CD4-positive, alpha-beta memory T cell (primary cell): ENCODE results near the gene ABCC9. TPM values are rescaled to one million over a fixed set of nuclear protein-coding genes. Genes with fewer than 3 reads are reported as not detected.
A peak's percentile ranks its signal among the peaks of the same experiment; 100 is the strongest.

Experiments used
- CTCF ChIA-PET: fragments of 350-600 bp; sonication (Branson Sonifier 250); formaldehyde crosslinking; loops from one replicate; lab custom pipeline; 2021; ENCODE audit warnings: inconsistent platforms; ENCODE audit not compliant: partially characterized antibody; lab: Charles Lee
- POLR2A ChIA-PET: fragments of 350-600 bp; sonication (Branson Sonifier 250); formaldehyde crosslinking; loops from one replicate; lab custom pipeline; 2021; ENCODE audit not compliant: partially characterized antibody; lab: Charles Lee
- DNase-seq, 5 donors: peaks; one replicate each; pipeline versions ENCODE4 v3.0.0 to v3.0.0-alpha.2; 2020 to 2022; ENCODE audit warnings: mixed read lengths in 1 of 5
- H3K27ac ChIP-seq: one replicate; pipeline ENCODE4 v1.7.0; 2013; ENCODE audit warnings: low read depth, low read length
- H3K27me3 ChIP-seq: 2 replicates; pipeline ENCODE4 v1.7.0; 2013; ENCODE audit warnings: mild to moderate bottlenecking, low read length, moderate library complexity; ENCODE audit not compliant: insufficient read depth
- H3K36me3 ChIP-seq: 2 replicates; pipeline ENCODE4 v1.7.0; 2013; ENCODE audit warnings: mild to moderate bottlenecking, low read length, moderate library complexity; ENCODE audit not compliant: insufficient read depth
- H3K4me1 ChIP-seq: 2 replicates; pipeline ENCODE4 v1.7.0; 2013; ENCODE audit warnings: mild to moderate bottlenecking, low read length, moderate library complexity; ENCODE audit not compliant: insufficient read depth
- H3K4me3 ChIP-seq, 2 donors: one replicate each; pipeline ENCODE4 v1.7.0; 2013; ENCODE audit warnings: low read length in 2 of 2, mild to moderate bottlenecking in 1 of 2
- H3K9me3 ChIP-seq, 2 donors: one replicate each; pipeline ENCODE4 v1.7.0; 2013; ENCODE audit warnings: low read length in 2 of 2, control low read depth in 1 of 2; ENCODE audit not compliant: control insufficient read depth in 1 of 2
- H3K27ac Mint-ChIP-seq, 7 donors: one replicate each; pipeline ENCODE4 v1.8.0; 2020 to 2021; ENCODE audit warnings: mixed read lengths in 7 of 7, mild to moderate bottlenecking in 6 of 7, inconsistent platforms in 3 of 7, moderate library complexity in 3 of 7
- H3K27me3 Mint-ChIP-seq, 2 donors: one replicate each; pipeline ENCODE4 v1.8.0; 2020 to 2021; ENCODE audit warnings: mixed read lengths in 2 of 2
- H3K36me3 Mint-ChIP-seq, 2 donors: one replicate each; pipeline ENCODE4 v1.8.0; 2020 to 2021; ENCODE audit warnings: mixed read lengths in 2 of 2, inconsistent platforms in 1 of 2, mild to moderate bottlenecking in 1 of 2
- H3K4me1 Mint-ChIP-seq, 4 donors: one replicate each; pipeline ENCODE4 v1.8.0; 2020 to 2021; ENCODE audit warnings: mixed read lengths in 4 of 4, mild to moderate bottlenecking in 1 of 4
- H3K4me3 Mint-ChIP-seq, 8 donors: one replicate each; pipeline ENCODE4 v1.8.0; 2020 to 2021; ENCODE audit warnings: mixed read lengths in 8 of 8, mild to moderate bottlenecking in 7 of 8, moderate library complexity in 6 of 8, inconsistent platforms in 3 of 8
- H3K9me3 Mint-ChIP-seq, 8 donors: one replicate each; pipeline ENCODE4 v1.8.0; 2020 to 2021; ENCODE audit warnings: mixed read lengths in 8 of 8, mild to moderate bottlenecking in 5 of 8, inconsistent platforms in 3 of 8, moderate library complexity in 1 of 8
- intact Hi-C: fragments of 100-400 bp; cut with micrococcal nuclease; formaldehyde crosslinking; loops from one replicate; pipeline ENCODE4 v1.15.1; 2023
- polyA plus RNA-seq, 2 donors: library from polyadenylated mRNA; unstranded; fragments of 300-500 nt; fragmentation: Illumina TruSeq; gene quantifications; one replicate each; pipeline ENCODE4 v1.2.3, GENCODE V29; 2021
- total RNA-seq, 2 experiments: library from RNA; stranded (reverse); gene quantifications; one replicate each; pipeline ENCODE4 v1.2.3, GENCODE V29; 2021

Gene ABCC9
- total and polyA plus RNA-seq, 4 experiments from 2014 or later = not detected

- Histone ChIP-seq H3K27me3 (no peaks in the 10 kb centered on the region), H3K27ac (no peak overlapping the region), H3K4me1 (no peaks in the 10 kb centered on the region), H3K36me3 (no peaks in the 10 kb centered on the region), H3K9me3 (no peaks in the 10 kb centered on the region), H3K4me3 (no peak overlapping the region)
- H3K4me3 Mint-ChIP-seq = no peak overlapping the region
- no peak for DNase-seq
- CTCF ChIA-PET = interaction anchor here (0.7 kb wide), 1 partner anchor 264 kb away, joined by 4 read pairs; no protein-coding TSS in a partner anchor
- H3K9me3 Mint-ChIP-seq = peaks cover 0 to 18% (median 7%) of the 10 kb centered on the region in 8 donors
- no peak overlapping the region for H3K27ac Mint-ChIP-seq
- H3K36me3 Mint-ChIP-seq = no peaks in the 10 kb centered on the region
- no peaks in the 10 kb centered on the region for H3K4me1 Mint-ChIP-seq
- H3K27me3 Mint-ChIP-seq = peaks cover 3 to 10% of the 10 kb centered on the region in 2 donors
- POLR2A ChIA-PET = no interaction called here
- intact Hi-C loops = no loop called here
Observed at GRCh38 chr12:21962236-21962635, 21.0 kb upstream of the ABCC9 start.

GRCh38 chr12:21950649-21951048 lies 9.4 kb upstream of the ABCC9 start:
- Mint-ChIP-seq H3K36me3 (no peaks in the 10 kb centered on the region), H3K4me3 (peak overlapping the region in 1 of 8 donors; percentile 16), H3K4me1 (no peaks in the 10 kb centered on the region), H3K27ac (no peak overlapping the region), H3K27me3 (peaks cover 2 to 3% of the 10 kb centered on the region in 2 donors), H3K9me3 (peaks cover 7 to 48% (median 35%) of the 10 kb centered on the region in 8 donors)
- peaks cover 0 to 4% of the 10 kb centered on the region in 2 donors for H3K9me3 ChIP-seq
- CTCF ChIA-PET = no interaction called here
- no peaks in the 10 kb centered on the region for H3K36me3 ChIP-seq
- intact Hi-C loops = no loop called here
- H3K4me1 ChIP-seq = no peaks in the 10 kb centered on the region
- no peaks in the 10 kb centered on the region for H3K27me3 ChIP-seq
- POLR2A ChIA-PET = no interaction called here
- H3K27ac ChIP-seq = no peak overlapping the region
- H3K4me3 ChIP-seq = no peak overlapping the region
- DNase-seq = no peak

GRCh38 chr12:21949036-21949435 lies 7.8 kb upstream of the ABCC9 start:
- Histone ChIP-seq H3K9me3 (peaks cover 0 to 4% of the 10 kb centered on the region in 2 donors), H3K4me3 (no peak overlapping the region), H3K36me3 (no peaks in the 10 kb centered on the region), H3K27ac (no peak overlapping the region), H3K27me3 (no peaks in the 10 kb centered on the region), H3K4me1 (no peaks in the 10 kb centered on the region)
- Mint-ChIP-seq H3K4me3 (no peak overlapping the region), H3K27ac (no peak overlapping the region), H3K4me1 (no peaks in the 10 kb centered on the region), H3K27me3 (peaks cover 0 to 8% of the 10 kb centered on the region in 2 donors), H3K9me3 (peaks cover 10 to 60% (median 46%) of the 10 kb centered on the region in 8 donors), H3K36me3 (no peaks in the 10 kb centered on the region)
- POLR2A ChIA-PET = no interaction called here
- DNase-seq = no peak
- CTCF ChIA-PET = no interaction called here
- intact Hi-C loops = no loop called here

GRCh38 chr12:21946983-21947382 lies 5.8 kb upstream of the ABCC9 start:
- H3K4me3 ChIP-seq = no peak overlapping the region
- H3K27ac Mint-ChIP-seq = no peak overlapping the region
- H3K27me3 Mint-ChIP-seq = peaks cover 3 to 16% of the 10 kb centered on the region in 2 donors
- intact Hi-C loops = no loop called here
- H3K9me3 Mint-ChIP-seq = peaks cover 10 to 69% (median 47%) of the 10 kb centered on the region in 8 donors
- DNase-seq = no peak
- peaks cover 5% of the 10 kb centered on the region for H3K27me3 ChIP-seq
- no peaks in the 10 kb centered on the region for H3K4me1 ChIP-seq
- POLR2A ChIA-PET = no interaction called here
- H3K4me1 Mint-ChIP-seq = peaks cover 0 to 4% (median under 1%) of the 10 kb centered on the region in 4 donors
- H3K9me3 ChIP-seq = peaks cover 0 to 4% of the 10 kb centered on the region in 2 donors
- H3K27ac ChIP-seq = no peak overlapping the region
- CTCF ChIA-PET = no interaction called here
- no peaks in the 10 kb centered on the region for H3K36me3 Mint-ChIP-seq
- H3K4me3 Mint-ChIP-seq = no peak overlapping the region
- no peaks in the 10 kb centered on the region for H3K36me3 ChIP-seq

GRCh38 chr12:21945002-21945401 lies 3.8 kb upstream of the ABCC9 start:
- no peak for DNase-seq
- Mint-ChIP-seq H3K4me3 (no peak overlapping the region), H3K9me3 (peaks cover 9 to 57% (median 40%) of the 10 kb centered on the region in 8 donors), H3K4me1 (peaks cover 12 to 21% (median 15%) of the 10 kb centered on the region in 4 donors), H3K27me3 (peaks cover 21 to 35% of the 10 kb centered on the region in 2 donors), H3K36me3 (no peaks in the 10 kb centered on the region), H3K27ac (no peak overlapping the region)
- CTCF ChIA-PET = no interaction called here
- POLR2A ChIA-PET = no interaction called here
- Histone ChIP-seq H3K27ac (no peak overlapping the region), H3K4me3 (no peak overlapping the region), H3K9me3 (peaks cover 0 to 4% of the 10 kb centered on the region in 2 donors), H3K36me3 (no peaks in the 10 kb centered on the region), H3K4me1 (peaks cover 5% of the 10 kb centered on the region), H3K27me3 (peaks cover 10% of the 10 kb centered on the region)
- intact Hi-C loops = no loop called here

- no peak for DNase-seq
- peaks cover 14% of the 10 kb centered on the region for H3K27me3 ChIP-seq
- no peak overlapping the region for H3K4me3 Mint-ChIP-seq
- no peaks in the 10 kb centered on the region for H3K36me3 ChIP-seq
- H3K4me1 Mint-ChIP-seq = peaks cover 12 to 21% (median 15%) of the 10 kb centered on the region in 4 donors
- peaks cover 39 to 53% of the 10 kb centered on the region in 2 donors for H3K27me3 Mint-ChIP-seq
- POLR2A ChIA-PET = no interaction called here
- no peak overlapping the region for H3K4me3 ChIP-seq
- H3K9me3 ChIP-seq = peaks cover 0 to 4% of the 10 kb centered on the region in 2 donors
- no peak overlapping the region for H3K27ac ChIP-seq
- intact Hi-C loops = no loop called here
- no peak overlapping the region for H3K27ac Mint-ChIP-seq
- peaks cover 6 to 35% (median 24%) of the 10 kb centered on the region in 8 donors for H3K9me3 Mint-ChIP-seq
- H3K4me1 ChIP-seq = peaks cover 5% of the 10 kb centered on the region
- no peaks in the 10 kb centered on the region for H3K36me3 Mint-ChIP-seq
- CTCF ChIA-PET = no interaction called here
Observed at GRCh38 chr12:21942377-21942703, 1.1 kb upstream of the ABCC9 start.

GRCh38 chr12:21941506-21942376 lies 515 bp upstream of the ABCC9 start:
- Mint-ChIP-seq H3K4me1 (peaks cover 12 to 21% (median 15%) of the 10 kb centered on the region in 4 donors), H3K9me3 (peaks cover 2 to 30% (median 20%) of the 10 kb centered on the region in 8 donors), H3K27me3 (peaks cover 43 to 57% of the 10 kb centered on the region in 2 donors), H3K4me3 (peak overlapping the region; percentile 33 to 84 (median 70)), H3K27ac (no peak overlapping the region), H3K36me3 (no peaks in the 10 kb centered on the region)
- Histone ChIP-seq H3K27ac (no peak overlapping the region), H3K27me3 (peaks cover 14% of the 10 kb centered on the region), H3K9me3 (peaks cover 0 to 4% of the 10 kb centered on the region in 2 donors), H3K36me3 (no peaks in the 10 kb centered on the region), H3K4me1 (peaks cover 5% of the 10 kb centered on the region), H3K4me3 (no peak overlapping the region)
- ChIA-PET POLR2A (no interaction called here), CTCF (no interaction called here)
- intact Hi-C loops = no loop called here
- DNase-seq = peak in 1 of 5 donors; percentile 6
